ENCODE data around the gene PDZD11. TPM values are rescaled to one million over a fixed set of nuclear protein-coding genes. Genes with fewer than 3 reads are reported as not detected.
"Not testable (repeated sequence)": the region's sequence is repeated elsewhere in the genome, so short reads cannot be mapped to it uniquely, and the experiment has no call there.

PDZD11 gene
- total and polyA plus RNA-seq, 2 donors (not counting 3 experiments of a cell fraction or from before 2014, with no cell fraction given) = 45.6 to 76.0 TPM

GRCh38 chrX:70280573-70280972 is 9.2 kb downstream of the PDZD11 start:
- POLR2A ChIA-PET = no interaction called here
- FAIRE-seq = no peak

GRCh38 chrX:70279081-70279480 is 10.6 kb downstream of the PDZD11 start:
- FAIRE-seq = no peak
- Histone ChIP-seq H2AFZ (ENCODE audit: low read depth, low read length) (no peak overlapping the region), H3K79me2 (ENCODE audit: control insufficient read depth, insufficient read depth, low read length) (no peaks in the 10 kb centered on the region), H3K4me3 (replicated peaks in 1 of 3; ENCODE audit: insufficient read depth in 1 of 3, low read depth in 1 of 3, low read length in 3 of 3) (no peak overlapping the region), H3K4me2 (ENCODE audit: insufficient read depth, low read length) (no peak overlapping the region), H3K9me1 (replicated peaks; ENCODE audit: control insufficient read depth, extremely low read depth, insufficient read depth, low read length) (no peaks in the 10 kb centered on the region), H4K20me1 (replicated peaks; ENCODE audit: control insufficient read depth, extremely low read depth, insufficient read depth, low read length) (no peaks in the 10 kb centered on the region), H3K9ac (replicated peaks; ENCODE audit: extremely low read depth, insufficient read depth, low read length) (no peak overlapping the region), H3K36me3 (ENCODE audit: control insufficient read depth in 2 of 2, extremely low read depth in 1 of 2, insufficient read depth in 2 of 2, low read length in 2 of 2) (no peaks in the 10 kb centered on the region), H3K4me1 (ENCODE audit: control insufficient read depth, extremely low read depth, insufficient read depth, low read length) (no peaks in the 10 kb centered on the region), H3K27me3 (ENCODE audit: control insufficient read depth in 2 of 2, insufficient read depth in 2 of 2, low read length in 2 of 2) (no peaks in the 10 kb centered on the region), H3K27ac (ENCODE audit: insufficient read depth, low read depth, low read length) (no peak overlapping the region), H3K9me3 (replicated peaks; ENCODE audit: control insufficient read depth, insufficient read depth, low read length) (no peaks in the 10 kb centered on the region)
- intact Hi-C loops (cut with micrococcal nuclease) = no loop called here
- no peak for DNase-seq (ENCODE audit: low read depth, low spot score)
- ChIA-PET POLR2A (no interaction called here), CTCF (no interaction called here)
- TF ChIP-seq JUN (IDR thresholded peaks at IDR 0.05; ENCODE audit: borderline replicate concordance, insufficient read depth, insufficient read length, low read depth) = no peak
- TF ChIP-seq MAX (IDR thresholded peaks at IDR 0.05; ENCODE audit: insufficient read depth, insufficient read length) = no peak
- TF ChIP-seq MYC (IDR thresholded peaks at IDR 0.05; ENCODE audit: low read depth, low read length) = no peak
- TF ChIP-seq FOS (IDR thresholded peaks at IDR 0.05; ENCODE audit: borderline replicate concordance, insufficient read depth, low read length) = no peak
- no peak for TF ChIP-seq GATA2 (IDR thresholded peaks at IDR 0.05; ENCODE audit: insufficient read depth, insufficient read length, low read depth, low read length)
- TF ChIP-seq CTCF (IDR thresholded peaks at IDR 0.05; ENCODE audit: extremely low read depth in 1 of 2, insufficient read depth in 1 of 2, low read depth in 1 of 2, low read length in 2 of 2) = no peak
- TF ChIP-seq EZH2 (IDR thresholded peaks at IDR 0.05; ENCODE audit: borderline replicate concordance, low read depth, low read length, severe bottlenecking) = no peak
- TF ChIP-seq POLR2AphosphoS5 (IDR thresholded peaks at IDR 0.05; ENCODE audit: insufficient read depth, low read depth, low read length) = no peak
- TF ChIP-seq POLR2A (IDR thresholded peaks at IDR 0.05; ENCODE audit: low read depth, low read length) = no peak
- no TSS peak for BruUV-seq (replicated peaks)
- dilution Hi-C loops (cut with MboI; ENCODE audit: extremely low pct_ligation_motif_present, low sequenced_read_pairs) = no loop called here

More at GRCh38 chrX:70280573-70280972, 9.2 kb downstream of the PDZD11 start:
- H3K36me3 ChIP-seq (ENCODE audit: control insufficient read depth in 2 of 2, extremely low read depth in 1 of 2, insufficient read depth in 2 of 2, low read length in 2 of 2) = no peaks in the 10 kb centered on the region
- dilution Hi-C loops (cut with MboI; ENCODE audit: extremely low pct_ligation_motif_present, low sequenced_read_pairs) (no loop called here), intact Hi-C loops (cut with micrococcal nuclease) (no loop called here)
- no peak overlapping the region for H3K4me2 ChIP-seq (ENCODE audit: insufficient read depth, low read length)
- H3K79me2 ChIP-seq (ENCODE audit: control insufficient read depth, insufficient read depth, low read length) = no peaks in the 10 kb centered on the region
- H4K20me1 ChIP-seq (replicated peaks; ENCODE audit: control insufficient read depth, extremely low read depth, insufficient read depth, low read length) = no peaks in the 10 kb centered on the region
- no peaks in the 10 kb centered on the region for H3K27me3 ChIP-seq (ENCODE audit: control insufficient read depth in 2 of 2, insufficient read depth in 2 of 2, low read length in 2 of 2)
- H3K4me3 ChIP-seq (replicated peaks in 1 of 3; ENCODE audit: insufficient read depth in 1 of 3, low read depth in 1 of 3, low read length in 3 of 3) = no peak overlapping the region
- H3K9ac ChIP-seq (replicated peaks; ENCODE audit: extremely low read depth, insufficient read depth, low read length) = no peak overlapping the region
- BruUV-seq (replicated peaks) = no TSS peak
- H3K9me1 ChIP-seq (replicated peaks; ENCODE audit: control insufficient read depth, extremely low read depth, insufficient read depth, low read length) = no peaks in the 10 kb centered on the region
- CTCF ChIA-PET = no interaction called here
- H2AFZ ChIP-seq (ENCODE audit: low read depth, low read length) = no peak overlapping the region
- H3K4me1 ChIP-seq (ENCODE audit: control insufficient read depth, extremely low read depth, insufficient read depth, low read length) = no peaks in the 10 kb centered on the region
- DNase-seq (ENCODE audit: low read depth, low spot score) = no peak
- no peak overlapping the region for H3K27ac ChIP-seq (ENCODE audit: insufficient read depth, low read depth, low read length)
- H3K9me3 ChIP-seq (replicated peaks; ENCODE audit: control insufficient read depth, insufficient read depth, low read length) = no peaks in the 10 kb centered on the region
- TF ChIP-seq POLR2AphosphoS5 (IDR thresholded peaks at IDR 0.05; ENCODE audit: insufficient read depth, low read depth, low read length) = no peak

GRCh38 chrX:70274029-70274428 is 15.7 kb downstream of the PDZD11 start:
- H3K9me1 ChIP-seq (replicated peaks; ENCODE audit: control insufficient read depth, extremely low read depth, insufficient read depth, low read length); H2AFZ ChIP-seq (ENCODE audit: low read depth, low read length); DNase-seq (ENCODE audit: low read depth, low spot score); H3K36me3 ChIP-seq (ENCODE audit: control insufficient read depth in 2 of 2, extremely low read depth in 1 of 2, insufficient read depth in 2 of 2, low read length in 2 of 2); intact Hi-C loops (cut with micrococcal nuclease); H3K4me2 ChIP-seq (ENCODE audit: insufficient read depth, low read length); dilution Hi-C loops (cut with MboI; ENCODE audit: extremely low pct_ligation_motif_present, low sequenced_read_pairs); H3K9me3 ChIP-seq (replicated peaks; ENCODE audit: control insufficient read depth, insufficient read depth, low read length); BruUV-seq (replicated peaks); H3K4me3 ChIP-seq (replicated peaks in 1 of 3; ENCODE audit: insufficient read depth in 1 of 3, low read depth in 1 of 3, low read length in 3 of 3); H3K27me3 ChIP-seq (ENCODE audit: control insufficient read depth in 2 of 2, insufficient read depth in 2 of 2, low read length in 2 of 2); FAIRE-seq; H3K79me2 ChIP-seq (ENCODE audit: control insufficient read depth, insufficient read depth, low read length); H3K9ac ChIP-seq (replicated peaks; ENCODE audit: extremely low read depth, insufficient read depth, low read length); POLR2A ChIA-PET; H3K4me1 ChIP-seq (ENCODE audit: control insufficient read depth, extremely low read depth, insufficient read depth, low read length); H4K20me1 ChIP-seq (replicated peaks; ENCODE audit: control insufficient read depth, extremely low read depth, insufficient read depth, low read length); H3K27ac ChIP-seq (ENCODE audit: insufficient read depth, low read depth, low read length): not testable (repeated sequence)
- CTCF ChIA-PET = interaction anchor here (1.0 kb wide), 1 partner anchor 16 kb away, joined by 5 read pairs; the partner anchor contains the start of genes KIF4A and PDZD11
